Stimulated activated naive CD4-positive, alpha-beta T cell (primary cell): ENCODE results near the gene RAPGEF4.
"Not testable (repeated sequence)": the region's sequence is repeated elsewhere in the genome, so short reads cannot be mapped to it uniquely, and the experiment has no call there.

Experiments used
- DNase-seq, 6 experiments: peaks; one replicate each; lab custom pipeline; 2025; lab: John Stamatoyannopoulos, UW

RAPGEF4 gene

DNA sequence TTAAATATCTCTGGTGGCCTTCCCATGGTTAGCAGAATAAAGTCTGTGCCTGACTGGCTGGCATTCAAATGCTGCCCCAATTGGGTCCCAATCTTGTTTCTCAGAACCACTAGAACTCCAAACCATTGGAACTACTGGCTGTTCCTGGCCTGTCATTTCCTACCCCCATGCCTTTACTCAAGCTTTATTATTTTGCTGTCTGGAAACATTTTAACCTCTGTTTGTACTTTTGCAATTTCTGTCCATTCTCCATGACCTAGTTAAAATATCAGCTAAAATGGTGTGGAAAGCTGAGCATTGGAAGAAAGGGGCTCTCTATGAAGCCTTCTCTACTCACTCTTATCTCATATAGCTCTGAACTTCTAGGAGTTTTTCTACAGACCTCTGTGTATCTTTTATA, 38.7 kb downstream of the RAPGEF4 start:
- no peak for DNase-seq

GRCh38 chr2:172775319-172775718, 39.7 kb downstream of the RAPGEF4 start:
- no peak for DNase-seq

- DNase-seq, result no peak
Measured at GRCh38 chr2:172777431-172777830, 41.8 kb downstream of the RAPGEF4 start.

DNA sequence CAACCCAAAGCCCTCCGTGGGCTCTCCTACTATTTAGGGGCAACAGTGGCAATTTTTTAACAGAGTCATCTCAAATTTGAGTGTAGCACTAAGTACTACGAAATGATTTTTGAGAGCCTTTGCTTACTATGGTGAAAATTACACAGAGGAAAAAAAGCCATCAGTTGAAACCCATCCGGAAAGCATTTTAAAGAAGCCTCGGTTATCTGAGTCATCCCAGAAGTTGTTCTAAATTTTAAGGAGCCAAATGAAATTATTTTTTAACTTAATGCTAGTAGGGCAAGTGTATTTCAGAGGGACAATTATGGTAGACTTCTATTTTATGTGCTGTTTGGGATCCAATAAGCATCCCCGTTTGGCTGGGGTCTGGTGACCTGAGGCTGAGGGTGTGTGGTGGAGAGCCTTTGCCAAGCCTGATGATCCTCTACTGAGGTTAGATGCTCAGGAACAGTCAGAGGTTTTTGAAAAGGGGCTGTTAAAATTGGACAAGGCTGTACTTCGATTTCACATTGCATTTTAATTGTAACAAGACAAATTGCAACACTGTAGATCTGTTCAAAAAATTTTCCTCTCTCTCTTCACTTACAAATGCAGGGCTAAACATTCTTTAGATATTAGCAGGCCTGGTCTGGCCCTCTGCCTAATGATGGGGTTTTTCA, 47.0 kb downstream of the RAPGEF4 start:
- no peak for DNase-seq

DNA sequence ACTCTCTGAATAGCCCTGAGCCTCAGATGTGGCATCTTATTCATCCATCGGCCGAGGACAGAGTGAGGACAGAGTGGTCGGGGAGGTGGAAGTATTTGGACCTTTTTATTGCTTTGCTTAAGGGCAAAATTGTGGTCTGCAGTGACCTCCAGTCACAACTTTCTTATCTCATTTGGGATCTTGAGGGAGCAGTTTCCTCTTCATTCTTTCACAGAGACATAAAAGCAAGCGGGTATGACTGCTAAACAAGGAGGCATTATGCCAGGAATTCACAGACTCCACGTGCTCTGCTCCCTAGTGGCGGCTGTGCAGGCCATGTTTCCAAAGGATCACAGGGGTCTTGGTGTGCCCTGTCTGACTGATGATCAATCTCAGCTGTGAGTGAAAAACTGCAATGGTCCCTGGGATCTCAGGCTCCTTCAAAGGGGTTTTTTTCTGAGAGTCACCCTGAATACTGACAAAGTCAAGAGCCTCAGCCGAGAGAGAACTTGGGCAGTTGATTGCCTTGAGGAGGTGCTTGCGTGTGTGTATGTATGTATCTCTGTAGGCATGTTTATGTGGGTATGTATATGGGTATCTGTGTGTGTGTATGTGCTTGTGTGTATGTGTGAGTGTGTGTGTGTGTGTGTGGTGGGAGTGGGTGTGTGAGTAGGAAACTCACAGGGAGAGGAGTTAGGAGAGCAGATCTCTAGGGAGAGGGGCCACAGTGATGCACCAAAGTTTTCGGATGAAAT, 47.7 kb downstream of the RAPGEF4 start:
- DNase-seq, result no peak

DNA sequence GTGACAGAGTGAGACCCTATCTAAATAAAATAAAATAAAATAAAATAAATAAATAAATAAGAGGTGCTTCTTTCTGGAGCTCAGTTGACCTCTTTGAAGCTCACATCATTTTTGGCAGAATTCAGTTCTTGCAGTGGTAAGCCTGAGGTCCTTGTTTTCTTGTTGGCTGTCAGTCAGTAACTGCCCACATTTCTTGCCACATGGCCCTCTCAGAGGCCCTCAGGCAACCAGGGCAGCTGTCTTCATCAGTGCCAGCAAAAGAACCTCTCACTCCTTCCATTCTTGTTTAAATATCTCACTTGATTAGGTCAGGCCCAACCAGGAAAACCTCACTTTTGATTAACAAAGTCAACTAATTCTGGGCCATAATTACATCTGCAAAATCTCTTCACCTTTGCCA, 53.2 kb downstream of the RAPGEF4 start:
- no peak for DNase-seq

DNA sequence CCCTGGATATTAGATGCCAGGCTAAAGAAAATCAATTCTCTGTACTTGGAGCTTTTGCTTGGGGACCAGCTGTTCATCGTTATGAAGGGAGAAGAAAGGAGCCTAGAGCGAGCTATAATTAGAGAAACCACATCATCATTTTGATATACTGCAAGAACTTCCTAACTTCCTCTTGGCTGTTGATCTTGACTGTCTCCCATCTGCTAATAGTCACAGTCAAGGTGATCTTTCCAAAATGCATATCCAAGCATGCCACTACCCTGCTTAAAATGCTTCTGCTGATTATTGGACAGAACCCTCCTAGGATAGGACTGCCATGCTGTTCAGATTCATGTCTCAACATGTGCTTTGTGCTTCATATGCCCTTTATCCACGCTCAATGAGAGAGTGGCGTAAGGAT, 54.8 kb downstream of the RAPGEF4 start:
- no peak for DNase-seq

DNA sequence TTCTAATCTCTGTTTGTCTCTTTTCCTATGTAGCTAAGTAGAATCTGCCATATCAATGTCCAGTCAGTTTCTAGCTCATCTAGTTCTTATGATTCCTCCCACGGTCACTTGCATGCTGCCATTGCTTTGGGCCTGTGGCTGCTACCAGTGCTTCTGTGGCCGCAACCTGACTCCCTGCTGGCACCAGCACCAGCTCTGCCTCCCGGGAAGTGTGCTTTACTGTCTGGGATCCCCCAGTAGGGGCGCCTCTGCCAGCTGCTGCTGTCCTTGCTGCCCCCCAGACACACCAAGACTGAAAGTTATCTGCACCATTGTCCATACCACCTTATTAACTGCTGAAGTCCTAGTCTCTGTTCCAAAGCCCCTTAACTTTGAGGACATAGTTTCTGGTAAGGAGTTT, 56.3 kb downstream of the RAPGEF4 start:
- no peak for DNase-seq

DNA sequence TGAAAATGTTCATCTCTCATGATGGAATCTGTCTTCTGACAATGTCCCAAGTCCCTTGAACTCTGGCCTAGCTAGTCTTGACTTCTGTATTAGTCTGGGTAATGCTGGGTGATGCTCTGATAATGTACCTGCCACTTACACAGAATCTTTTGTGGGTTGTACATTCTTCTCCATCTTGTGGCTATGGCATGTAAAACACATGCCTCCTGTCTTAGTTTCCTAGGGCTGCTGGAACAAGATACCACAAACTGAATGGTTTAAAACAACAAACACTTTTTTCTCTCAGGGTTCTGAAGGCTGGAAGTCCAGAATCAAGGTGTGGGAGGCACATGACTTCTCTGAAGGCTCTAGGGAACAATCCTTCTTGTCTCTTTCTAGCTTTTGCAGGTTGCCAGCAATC, 57.1 kb downstream of the RAPGEF4 start:
- DNase-seq, result no peak

DNA sequence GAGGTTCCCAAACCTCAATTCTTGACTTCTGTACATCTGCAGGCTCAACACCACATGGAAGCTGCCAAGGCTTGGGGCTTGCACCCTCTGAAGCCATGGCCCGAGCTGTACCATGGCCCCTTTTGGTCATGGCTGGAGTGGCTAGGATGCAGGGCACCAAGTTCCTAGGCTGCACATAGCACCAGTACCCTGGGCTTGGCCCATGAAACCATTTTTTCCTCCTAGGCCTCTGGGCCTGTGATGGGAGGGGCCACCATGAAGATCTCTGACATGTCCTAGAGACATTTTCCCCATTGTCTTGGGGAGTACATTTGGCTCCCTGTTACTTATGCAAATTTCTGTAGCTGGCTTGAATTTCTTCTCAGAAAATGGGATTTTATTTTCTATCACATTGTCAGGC, 67.7 kb downstream of the RAPGEF4 start:
- DNase-seq, result not testable (repeated sequence)

DNA sequence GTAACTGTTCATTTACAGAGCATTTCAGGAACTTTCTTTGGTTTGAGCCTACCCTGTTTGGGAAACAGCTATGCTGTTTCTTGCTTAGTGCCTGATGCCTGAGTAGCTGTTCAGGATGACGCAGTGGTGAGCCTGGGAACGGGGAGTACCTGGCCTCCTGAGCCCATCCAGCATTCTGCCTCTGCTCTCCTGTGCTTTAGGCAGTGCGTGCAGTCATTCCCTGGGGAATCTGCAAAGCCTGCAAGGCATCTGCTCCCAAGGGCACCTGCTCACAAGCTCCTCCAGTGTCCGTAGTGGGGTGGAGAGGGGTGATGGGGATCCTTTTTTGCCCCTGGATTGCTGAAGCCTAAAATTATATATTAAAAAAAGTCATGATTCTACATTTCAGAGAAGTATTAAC, 68.8 kb downstream of the RAPGEF4 start:
- no peak for DNase-seq

GRCh38 chr2:172806493-172806892, 70.8 kb downstream of the RAPGEF4 start:
- peak in 2 of 6 experiments; percentile 18 to 42 for DNase-seq

GRCh38 chr2:172806996-172807395, 71.4 kb downstream of the RAPGEF4 start:
- DNase-seq, result no peak

- no peak for DNase-seq
Measured at GRCh38 chr2:172808156-172808555, 72.5 kb downstream of the RAPGEF4 start.

- DNase-seq, result peak in 1 of 6 experiments; percentile 9
Measured at GRCh38 chr2:172811027-172811426, 75.4 kb downstream of the RAPGEF4 start.

- DNase-seq, result no peak
Measured at GRCh38 chr2:172812158-172812744, 76.6 kb downstream of the RAPGEF4 start.

DNA sequence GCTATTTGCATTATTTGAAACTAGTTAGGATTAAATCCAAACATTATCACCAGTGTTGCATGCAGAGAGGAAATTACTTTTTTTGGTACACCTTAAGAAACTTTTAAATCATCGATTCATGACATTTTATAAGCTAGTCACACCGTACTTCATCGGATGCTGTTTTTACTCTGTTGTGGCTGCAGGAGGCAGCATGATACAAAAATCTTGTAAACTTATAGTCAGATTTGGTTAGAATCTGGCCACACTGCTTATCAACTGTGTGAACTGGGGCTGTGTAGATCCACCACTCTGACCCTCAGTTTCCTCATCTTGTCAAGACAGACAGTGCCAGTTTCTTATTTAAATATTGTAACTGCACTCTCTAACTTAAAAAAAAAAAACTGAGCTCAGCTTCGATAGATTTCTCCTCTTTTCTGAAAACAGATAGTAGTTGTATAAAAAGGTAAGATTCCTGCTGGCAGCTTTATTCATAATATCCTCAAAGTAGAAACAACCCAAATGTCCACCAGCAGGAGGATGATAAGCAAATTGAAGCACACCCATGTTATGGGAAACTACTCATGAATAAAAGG, 77.8 kb downstream of the RAPGEF4 start:
- no peak for DNase-seq

DNA sequence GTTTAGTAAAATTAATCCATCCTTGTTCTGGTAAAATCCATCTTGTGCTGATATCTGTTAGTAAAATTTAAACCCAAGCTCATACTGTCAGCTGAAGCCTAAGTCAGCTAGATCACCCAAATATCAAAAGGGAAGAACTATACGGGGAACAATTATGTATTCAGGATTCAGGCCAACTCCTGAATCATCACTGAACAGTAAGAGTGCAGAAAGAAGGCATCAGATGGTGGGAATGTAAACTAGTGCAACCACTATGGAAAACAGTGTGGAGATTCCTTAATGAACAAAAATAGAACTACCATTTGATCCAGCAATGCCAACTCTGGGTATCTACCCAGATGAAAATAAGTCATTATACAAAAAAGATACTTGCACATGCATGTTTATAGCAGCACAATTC, 81.8 kb downstream of the RAPGEF4 start:
- DNase-seq, result no peak

GRCh38 chr2:172819943-172820342, 84.3 kb downstream of the RAPGEF4 start:
- no peak for DNase-seq

DNA sequence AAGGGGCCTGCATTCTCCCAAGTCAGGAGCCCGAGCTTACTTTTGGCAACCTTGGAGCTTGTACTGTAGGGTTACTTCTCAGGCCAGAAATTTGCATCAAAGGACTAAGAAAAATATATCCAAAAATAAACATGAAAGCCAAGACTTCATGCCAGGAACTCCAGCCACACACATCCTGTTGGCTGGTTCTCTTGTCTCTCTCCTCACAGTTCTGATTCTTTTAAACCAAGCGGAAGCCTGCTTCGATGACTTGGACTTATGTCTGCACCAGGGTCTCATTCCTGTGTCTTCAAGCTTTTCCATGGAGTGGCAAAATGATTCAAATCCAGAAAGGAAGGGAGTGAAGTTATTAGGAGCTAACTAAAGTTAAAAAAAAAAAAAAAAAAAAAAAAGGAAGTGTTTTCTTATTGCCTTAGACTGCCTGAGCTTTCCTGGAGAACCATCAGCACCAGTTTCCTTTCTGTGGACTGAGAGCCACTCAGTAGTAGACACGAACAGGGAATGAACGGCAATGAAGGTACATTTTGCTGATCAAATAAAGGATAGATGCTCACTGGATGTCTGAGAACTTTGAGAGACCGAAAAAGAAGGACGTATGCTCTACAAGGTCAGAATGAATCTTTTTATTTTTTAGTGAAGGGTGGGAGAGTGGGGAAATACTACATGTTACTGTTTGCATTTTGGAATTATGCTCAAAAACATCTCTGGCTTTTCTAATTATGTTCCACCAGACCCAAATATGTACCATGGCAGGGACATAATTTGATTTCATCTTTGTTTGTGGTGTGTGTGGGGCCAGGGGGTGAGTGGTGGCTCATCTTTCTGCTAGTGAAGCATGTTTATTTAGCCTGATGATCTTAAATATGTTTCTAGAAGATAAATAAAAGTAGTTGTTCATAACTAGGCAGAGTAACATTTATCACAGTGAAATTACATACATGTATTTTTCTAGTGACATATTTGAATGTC, 86.0 kb downstream of the RAPGEF4 start:
- DNase-seq, result no peak

GRCh38 chr2:172822585-172822984, 86.9 kb downstream of the RAPGEF4 start:
- no peak for DNase-seq
